ENCODE data around the gene RABIF.

- TF ChIP-seq, protein P1, sequence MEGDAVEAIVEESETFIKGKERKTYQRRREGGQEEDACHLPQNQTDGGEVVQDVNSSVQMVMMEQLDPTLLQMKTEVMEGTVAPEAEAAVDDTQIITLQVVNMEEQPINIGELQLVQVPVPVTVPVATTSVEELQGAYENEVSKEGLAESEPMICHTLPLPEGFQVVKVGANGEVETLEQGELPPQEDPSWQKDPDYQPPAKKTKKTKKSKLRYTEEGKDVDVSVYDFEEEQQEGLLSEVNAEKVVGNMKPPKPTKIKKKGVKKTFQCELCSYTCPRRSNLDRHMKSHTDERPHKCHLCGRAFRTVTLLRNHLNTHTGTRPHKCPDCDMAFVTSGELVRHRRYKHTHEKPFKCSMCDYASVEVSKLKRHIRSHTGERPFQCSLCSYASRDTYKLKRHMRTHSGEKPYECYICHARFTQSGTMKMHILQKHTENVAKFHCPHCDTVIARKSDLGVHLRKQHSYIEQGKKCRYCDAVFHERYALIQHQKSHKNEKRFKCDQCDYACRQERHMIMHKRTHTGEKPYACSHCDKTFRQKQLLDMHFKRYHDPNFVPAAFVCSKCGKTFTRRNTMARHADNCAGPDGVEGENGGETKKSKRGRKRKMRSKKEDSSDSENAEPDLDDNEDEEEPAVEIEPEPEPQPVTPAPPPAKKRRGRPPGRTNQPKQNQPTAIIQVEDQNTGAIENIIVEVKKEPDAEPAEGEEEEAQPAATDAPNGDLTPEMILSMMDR (IDR thresholded peaks at IDR 0.05; ENCODE audit: insufficient read depth, low read depth, low read length): no peak
- no peak for TF ChIP-seq EZH2 (IDR thresholded peaks at IDR 0.05; ENCODE audit: insufficient read depth, low read length)
Observed at GRCh38 chr1:202908998-202909397, 20.0 kb upstream of the RABIF start.
